ENCODE measurements around the gene LRRC58.

- TF ChIP-seq RNF2 (IDR thresholded peaks at IDR 0.05; ENCODE audit: borderline replicate concordance, low read depth, low read length, missing control alignments, poor library complexity, severe bottlenecking) = no peak
- no peak for TF ChIP-seq PHF8 (conservative IDR thresholded peaks at IDR 0.05; ENCODE audit: low read depth, low read length)
- TF ChIP-seq ATF2 (IDR thresholded peaks at IDR 0.05; ENCODE audit: low read length) = no peak
- no peak for TF ChIP-seq EGR1 (IDR thresholded peaks at IDR 0.05; ENCODE audit: borderline replicate concordance, low read depth, low read length)
- no peak for TF ChIP-seq HDAC2 (IDR thresholded peaks at IDR 0.05; ENCODE audit: borderline replicate concordance in 1 of 2, low read depth in 2 of 2, low read length in 2 of 2)
- no peak for TF ChIP-seq CTCF (IDR thresholded peaks at IDR 0.05; ENCODE audit: control extremely low read depth in 1 of 3, insufficient read depth in 1 of 3, low read depth in 1 of 3, low read length in 3 of 3)
- no peak for TF ChIP-seq POLR2AphosphoS5 (IDR thresholded peaks at IDR 0.05; ENCODE audit: low read depth, low read length)
- TF ChIP-seq EZH2 (IDR thresholded peaks at IDR 0.05; ENCODE audit: low read depth, low read length, severe bottlenecking) = no peak
- TF ChIP-seq MAFK (IDR thresholded peaks at IDR 0.05; ENCODE audit: low read depth, low read length) = no peak
- TF ChIP-seq GABPA (IDR thresholded peaks at IDR 0.05; ENCODE audit: borderline replicate concordance, insufficient read depth, low read length) = no peak
These were observed 73.5 kb downstream of the LRRC58 start for GRCh38 chr3:120275618-120276017.

Data from H1 (cell line).